HG03025 (cell line): Measurements from ENCODE around the gene ADAT3.

Experiments used
- ATAC-seq: cut with Tn5 transposase; IDR thresholded peaks from one replicate; pipeline ENCODE4 v1.9.1; 2021; ENCODE audit warnings: mild to moderate bottlenecking, moderate library complexity; ENCODE audit not compliant: unreplicated experiment, low FRiP score

The ADAT3 gene

GRCh38 chr19:1911995-1912394, 6.8 kb downstream of the ADAT3 start:
- ATAC-seq = no peak

- no peak for ATAC-seq
Observed at GRCh38 chr19:1912760-1913505, 7.7 kb downstream of the ADAT3 start.

GRCh38 chr19:1913781-1914577, 8.8 kb downstream of the ADAT3 start:
- no peak for ATAC-seq

GRCh38 chr19:1914826-1915341, 9.7 kb downstream of the ADAT3 start:
- no peak for ATAC-seq

- ATAC-seq = no peak
Observed at GRCh38 chr19:1917146-1917545, 11.9 kb downstream of the ADAT3 start.

- ATAC-seq = no peak
Observed at GRCh38 chr19:1917926-1918325, 12.7 kb downstream of the ADAT3 start.

GRCh38 chr19:1918975-1919374, 13.8 kb downstream of the ADAT3 start:
- ATAC-seq = no peak

- no peak for ATAC-seq
Observed at GRCh38 chr19:1920644-1921043, 15.4 kb downstream of the ADAT3 start.

GRCh38 chr19:1921326-1921725, 16.1 kb downstream of the ADAT3 start:
- no peak for ATAC-seq

- ATAC-seq = no peak
Observed at GRCh38 chr19:1921825-1922224, 16.6 kb downstream of the ADAT3 start.

- ATAC-seq = no peak
Observed at GRCh38 chr19:1922803-1923202, 17.6 kb downstream of the ADAT3 start.

- no peak for ATAC-seq
Observed at GRCh38 chr19:1923319-1923718, 18.1 kb downstream of the ADAT3 start.

GRCh38 chr19:1924320-1924961, 19.2 kb downstream of the ADAT3 start:
- no peak for ATAC-seq

- no peak for ATAC-seq
Observed at GRCh38 chr19:1925544-1925943, 20.3 kb downstream of the ADAT3 start.

GRCh38 chr19:1929021-1929742, 24.0 kb downstream of the ADAT3 start:
- ATAC-seq = no peak

GRCh38 chr19:1931445-1931844, 26.2 kb downstream of the ADAT3 start:
- ATAC-seq = no peak

GRCh38 chr19:1932395-1932794, 27.2 kb downstream of the ADAT3 start:
- ATAC-seq = no peak

- ATAC-seq = no peak
Observed at GRCh38 chr19:1933244-1933643, 28.0 kb downstream of the ADAT3 start.

GRCh38 chr19:1933942-1934341, 28.7 kb downstream of the ADAT3 start:
- no peak for ATAC-seq

GRCh38 chr19:1935484-1936208, 30.4 kb downstream of the ADAT3 start:
- ATAC-seq = no peak
